HEK293 (cell line): ENCODE data around the gene RTN3.

Experiments used
- PATZ1 ChIP-seq: fragments of 450-650 bp; formaldehyde crosslinking; IDR thresholded peaks from 2 replicates; pipeline ENCODE4 v1.5.1; 2016; ENCODE audit warnings: missing biosample characterization, missing genetic modification characterization
- REST ChIP-seq: fragments of 450-650 bp; formaldehyde crosslinking; IDR thresholded peaks from 2 replicates; pipeline ENCODE4 v1.5.1; 2016; ENCODE audit warnings: missing biosample characterization, missing genetic modification characterization
- SALL2 ChIP-seq: fragments of 450-650 bp; formaldehyde crosslinking; IDR thresholded peaks from 2 replicates; pipeline ENCODE4 v1.5.0; 2017; ENCODE audit warnings: missing biosample characterization, mild to moderate bottlenecking, missing genetic modification characterization, borderline replicate concordance
- YY1 ChIP-seq: fragments of 450-650 bp; formaldehyde crosslinking; IDR thresholded peaks from 2 replicates; pipeline ENCODE4 v1.5.1; 2018; ENCODE audit warnings: missing biosample characterization, missing genetic modification characterization
- ZFP3 ChIP-seq: fragments of 450-650 bp; formaldehyde crosslinking; IDR thresholded peaks from 2 replicates; pipeline ENCODE4 v1.5.1; 2016; ENCODE audit warnings: low read depth, missing biosample characterization, missing genetic modification characterization
- ZFP37 ChIP-seq: fragments of 450-650 bp; formaldehyde crosslinking; IDR thresholded peaks from 2 replicates; pipeline ENCODE4 v1.5.1; 2016; ENCODE audit warnings: missing biosample characterization, missing genetic modification characterization
- ZNF19 ChIP-seq: fragments of 450-650 bp; formaldehyde crosslinking; IDR thresholded peaks from 2 replicates; pipeline ENCODE4; 2016; ENCODE audit warnings: missing biosample characterization, missing genetic modification characterization, low read depth
- ZNF23 ChIP-seq: fragments of 450-650 bp; formaldehyde crosslinking; IDR thresholded peaks from 2 replicates; pipeline ENCODE4 v1.5.1; 2016; ENCODE audit warnings: missing biosample characterization, missing genetic modification characterization, borderline replicate concordance
- ZNF623 ChIP-seq: fragments of 450-650 bp; formaldehyde crosslinking; IDR thresholded peaks from 2 replicates; pipeline ENCODE4 v1.5.1; 2016; ENCODE audit warnings: missing biosample characterization, missing genetic modification characterization
- TF ChIP-seq, protein P1 (sequence below): sonication (generic); formaldehyde crosslinking; IDR thresholded peaks from 2 replicates; pipeline ENCODE4 v1.8.1; 2022; ENCODE audit warnings: mild to moderate bottlenecking, moderate library complexity, missing genetic modification reagents
- TF ChIP-seq, protein P2 (sequence below): fragments of 450-650 bp; formaldehyde crosslinking; IDR thresholded peaks from 2 replicates; pipeline ENCODE4 v1.5.1; 2016; ENCODE audit warnings: missing biosample characterization, missing genetic modification characterization
- TF ChIP-seq, protein P3 (sequence below): fragments of 450-650 bp; formaldehyde crosslinking; IDR thresholded peaks from 2 replicates; pipeline ENCODE4 v1.5.1; 2016; ENCODE audit warnings: missing biosample characterization, missing genetic modification characterization, low read depth
- TF ChIP-seq, protein P4 (sequence below): fragments of 450-650 bp; formaldehyde crosslinking; IDR thresholded peaks from 2 replicates; pipeline ENCODE4 v1.5.1; 2016; ENCODE audit warnings: missing biosample characterization, missing genetic modification characterization

GRCh38 chr11:63736864-63737263 is 55.6 kb downstream of the RTN3 start:
- TF ChIP-seq SALL2 (tag by site-specific recombination) = no peak
- TF ChIP-seq, protein P1, sequence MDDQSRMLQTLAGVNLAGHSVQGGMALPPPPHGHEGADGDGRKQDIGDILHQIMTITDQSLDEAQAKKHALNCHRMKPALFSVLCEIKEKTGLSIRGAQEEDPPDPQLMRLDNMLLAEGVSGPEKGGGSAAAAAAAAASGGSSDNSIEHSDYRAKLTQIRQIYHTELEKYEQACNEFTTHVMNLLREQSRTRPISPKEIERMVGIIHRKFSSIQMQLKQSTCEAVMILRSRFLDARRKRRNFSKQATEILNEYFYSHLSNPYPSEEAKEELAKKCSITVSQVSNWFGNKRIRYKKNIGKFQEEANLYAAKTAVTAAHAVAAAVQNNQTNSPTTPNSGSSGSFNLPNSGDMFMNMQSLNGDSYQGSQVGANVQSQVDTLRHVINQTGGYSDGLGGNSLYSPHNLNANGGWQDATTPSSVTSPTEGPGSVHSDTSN = no peak
- TF ChIP-seq, protein P2, sequence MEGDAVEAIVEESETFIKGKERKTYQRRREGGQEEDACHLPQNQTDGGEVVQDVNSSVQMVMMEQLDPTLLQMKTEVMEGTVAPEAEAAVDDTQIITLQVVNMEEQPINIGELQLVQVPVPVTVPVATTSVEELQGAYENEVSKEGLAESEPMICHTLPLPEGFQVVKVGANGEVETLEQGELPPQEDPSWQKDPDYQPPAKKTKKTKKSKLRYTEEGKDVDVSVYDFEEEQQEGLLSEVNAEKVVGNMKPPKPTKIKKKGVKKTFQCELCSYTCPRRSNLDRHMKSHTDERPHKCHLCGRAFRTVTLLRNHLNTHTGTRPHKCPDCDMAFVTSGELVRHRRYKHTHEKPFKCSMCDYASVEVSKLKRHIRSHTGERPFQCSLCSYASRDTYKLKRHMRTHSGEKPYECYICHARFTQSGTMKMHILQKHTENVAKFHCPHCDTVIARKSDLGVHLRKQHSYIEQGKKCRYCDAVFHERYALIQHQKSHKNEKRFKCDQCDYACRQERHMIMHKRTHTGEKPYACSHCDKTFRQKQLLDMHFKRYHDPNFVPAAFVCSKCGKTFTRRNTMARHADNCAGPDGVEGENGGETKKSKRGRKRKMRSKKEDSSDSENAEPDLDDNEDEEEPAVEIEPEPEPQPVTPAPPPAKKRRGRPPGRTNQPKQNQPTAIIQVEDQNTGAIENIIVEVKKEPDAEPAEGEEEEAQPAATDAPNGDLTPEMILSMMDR (tag by site-specific recombination) = no peak
- TF ChIP-seq PATZ1 (tag by site-specific recombination) = no peak
- TF ChIP-seq REST (tag by site-specific recombination) = no peak
- TF ChIP-seq ZFP3 (tag by site-specific recombination) = no peak
- TF ChIP-seq YY1 (tag by site-specific recombination) = no peak
- TF ChIP-seq, protein P3, sequence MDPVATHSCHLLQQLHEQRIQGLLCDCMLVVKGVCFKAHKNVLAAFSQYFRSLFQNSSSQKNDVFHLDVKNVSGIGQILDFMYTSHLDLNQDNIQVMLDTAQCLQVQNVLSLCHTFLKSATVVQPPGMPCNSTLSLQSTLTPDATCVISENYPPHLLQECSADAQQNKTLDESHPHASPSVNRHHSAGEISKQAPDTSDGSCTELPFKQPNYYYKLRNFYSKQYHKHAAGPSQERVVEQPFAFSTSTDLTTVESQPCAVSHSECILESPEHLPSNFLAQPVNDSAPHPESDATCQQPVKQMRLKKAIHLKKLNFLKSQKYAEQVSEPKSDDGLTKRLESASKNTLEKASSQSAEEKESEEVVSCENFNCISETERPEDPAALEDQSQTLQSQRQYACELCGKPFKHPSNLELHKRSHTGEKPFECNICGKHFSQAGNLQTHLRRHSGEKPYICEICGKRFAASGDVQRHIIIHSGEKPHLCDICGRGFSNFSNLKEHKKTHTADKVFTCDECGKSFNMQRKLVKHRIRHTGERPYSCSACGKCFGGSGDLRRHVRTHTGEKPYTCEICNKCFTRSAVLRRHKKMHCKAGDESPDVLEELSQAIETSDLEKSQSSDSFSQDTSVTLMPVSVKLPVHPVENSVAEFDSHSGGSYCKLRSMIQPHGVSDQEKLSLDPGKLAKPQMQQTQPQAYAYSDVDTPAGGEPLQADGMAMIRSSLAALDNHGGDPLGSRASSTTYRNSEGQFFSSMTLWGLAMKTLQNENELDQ (tag by site-specific recombination) = no peak
- TF ChIP-seq, protein P4, sequence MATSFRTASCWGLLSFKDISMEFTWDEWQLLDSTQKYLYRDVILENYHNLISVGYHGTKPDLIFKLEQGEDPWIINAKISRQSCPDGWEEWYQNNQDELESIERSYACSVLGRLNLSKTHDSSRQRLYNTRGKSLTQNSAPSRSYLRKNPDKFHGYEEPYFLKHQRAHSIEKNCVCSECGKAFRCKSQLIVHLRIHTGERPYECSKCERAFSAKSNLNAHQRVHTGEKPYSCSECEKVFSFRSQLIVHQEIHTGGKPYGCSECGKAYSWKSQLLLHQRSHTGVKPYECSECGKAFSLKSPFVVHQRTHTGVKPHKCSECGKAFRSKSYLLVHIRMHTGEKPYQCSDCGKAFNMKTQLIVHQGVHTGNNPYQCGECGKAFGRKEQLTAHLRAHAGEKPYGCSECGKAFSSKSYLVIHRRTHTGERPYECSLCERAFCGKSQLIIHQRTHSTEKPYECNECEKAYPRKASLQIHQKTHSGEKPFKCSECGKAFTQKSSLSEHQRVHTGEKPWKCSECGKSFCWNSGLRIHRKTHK (tag by site-specific recombination) = no peak
- no peak for TF ChIP-seq ZFP37 (tag by site-specific recombination)
- TF ChIP-seq ZNF623 = no peak
- no peak for TF ChIP-seq ZNF19 (tag by site-specific recombination)
- no peak for TF ChIP-seq ZNF23 (tag by site-specific recombination)
